Measurements from ENCODE around the gene ACP3.
"Not testable (repeated sequence)": the region's sequence is repeated elsewhere in the genome, so short reads cannot be mapped to it uniquely, and the experiment has no call there.

Gene ACP3, protein sequence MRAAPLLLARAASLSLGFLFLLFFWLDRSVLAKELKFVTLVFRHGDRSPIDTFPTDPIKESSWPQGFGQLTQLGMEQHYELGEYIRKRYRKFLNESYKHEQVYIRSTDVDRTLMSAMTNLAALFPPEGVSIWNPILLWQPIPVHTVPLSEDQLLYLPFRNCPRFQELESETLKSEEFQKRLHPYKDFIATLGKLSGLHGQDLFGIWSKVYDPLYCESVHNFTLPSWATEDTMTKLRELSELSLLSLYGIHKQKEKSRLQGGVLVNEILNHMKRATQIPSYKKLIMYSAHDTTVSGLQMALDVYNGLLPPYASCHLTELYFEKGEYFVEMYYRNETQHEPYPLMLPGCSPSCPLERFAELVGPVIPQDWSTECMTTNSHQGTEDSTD

DNA sequence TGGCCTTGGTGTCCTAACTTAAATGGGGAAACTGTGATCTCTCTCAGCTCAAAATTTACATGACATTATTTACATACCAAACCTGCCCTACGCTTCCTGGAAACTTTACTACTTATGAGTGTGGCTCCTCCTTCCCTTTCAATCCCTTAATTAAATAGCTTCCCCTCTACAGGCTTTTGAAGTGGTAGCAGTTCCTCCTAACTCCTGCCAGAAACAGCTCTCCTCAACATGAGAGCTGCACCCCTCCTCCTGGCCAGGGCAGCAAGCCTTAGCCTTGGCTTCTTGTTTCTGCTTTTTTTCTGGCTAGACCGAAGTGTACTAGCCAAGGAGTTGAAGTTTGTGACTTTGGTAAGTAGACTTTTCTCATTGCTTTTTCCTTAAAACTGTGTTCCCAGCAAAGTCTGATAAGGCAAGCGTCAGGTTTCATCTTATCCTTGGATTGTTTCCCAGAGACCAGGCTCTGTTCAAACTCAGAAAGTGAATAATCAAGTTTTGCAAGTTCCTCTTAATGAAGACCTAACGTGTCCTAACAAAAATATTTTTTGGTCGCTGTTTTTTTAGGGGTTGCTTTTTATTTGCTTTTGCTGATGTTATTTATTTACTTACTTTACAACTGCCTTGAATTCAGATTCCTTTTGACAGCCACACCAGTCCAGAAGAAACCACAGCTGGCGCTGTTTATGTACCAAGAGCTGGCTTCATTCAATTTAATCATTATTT, at the start of gene ACP3:
ACP3 (plus strand) TSS at position 179 of the 720 bp plus-strand sequence; CDS start at position 229, 50 bp downstream.
- DNase-seq (ENCODE audit: low spot score) = no peak

DNA sequence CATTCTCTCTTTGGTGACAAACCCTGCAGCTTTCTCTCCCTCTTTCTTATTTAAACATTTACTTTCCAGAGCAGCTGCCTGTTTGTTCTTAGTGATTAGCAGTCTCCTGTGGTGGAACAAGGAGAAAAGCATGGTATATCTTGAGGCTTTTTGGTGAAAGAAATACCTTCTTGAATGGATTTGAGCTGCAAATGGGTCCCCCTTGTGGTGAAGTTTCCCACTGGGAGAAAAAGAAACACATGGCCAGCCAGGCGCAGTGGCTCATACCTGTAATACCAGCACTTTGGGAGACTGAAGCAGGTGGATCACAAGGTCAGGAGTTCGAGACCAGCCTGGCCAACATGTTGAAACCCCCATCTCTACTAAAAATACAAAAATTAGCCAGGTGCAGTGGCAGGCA, 48.3 kb upstream of the ACP3 start:
- no peak for DNase-seq (ENCODE audit: low spot score)

DNA sequence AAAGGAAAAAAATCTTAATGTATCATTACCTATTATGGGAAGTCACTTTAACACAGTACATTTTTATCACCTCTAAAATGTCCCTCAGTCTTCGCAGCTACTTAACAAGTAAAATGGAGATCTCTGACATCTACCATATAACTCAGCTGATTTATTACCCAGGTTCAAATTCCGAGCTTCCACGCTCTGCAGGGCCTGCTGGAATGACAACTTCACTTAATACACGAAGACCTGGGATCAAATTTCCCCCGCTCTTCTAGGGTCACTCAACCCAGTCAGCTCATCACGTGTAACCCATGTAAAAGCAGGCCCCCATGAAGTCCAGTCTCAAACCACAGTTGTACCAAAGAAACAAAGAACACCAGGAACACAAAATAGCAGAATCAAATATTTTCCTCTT, 44.2 kb upstream of the ACP3 start:
- no peak for DNase-seq (ENCODE audit: low spot score)

DNA sequence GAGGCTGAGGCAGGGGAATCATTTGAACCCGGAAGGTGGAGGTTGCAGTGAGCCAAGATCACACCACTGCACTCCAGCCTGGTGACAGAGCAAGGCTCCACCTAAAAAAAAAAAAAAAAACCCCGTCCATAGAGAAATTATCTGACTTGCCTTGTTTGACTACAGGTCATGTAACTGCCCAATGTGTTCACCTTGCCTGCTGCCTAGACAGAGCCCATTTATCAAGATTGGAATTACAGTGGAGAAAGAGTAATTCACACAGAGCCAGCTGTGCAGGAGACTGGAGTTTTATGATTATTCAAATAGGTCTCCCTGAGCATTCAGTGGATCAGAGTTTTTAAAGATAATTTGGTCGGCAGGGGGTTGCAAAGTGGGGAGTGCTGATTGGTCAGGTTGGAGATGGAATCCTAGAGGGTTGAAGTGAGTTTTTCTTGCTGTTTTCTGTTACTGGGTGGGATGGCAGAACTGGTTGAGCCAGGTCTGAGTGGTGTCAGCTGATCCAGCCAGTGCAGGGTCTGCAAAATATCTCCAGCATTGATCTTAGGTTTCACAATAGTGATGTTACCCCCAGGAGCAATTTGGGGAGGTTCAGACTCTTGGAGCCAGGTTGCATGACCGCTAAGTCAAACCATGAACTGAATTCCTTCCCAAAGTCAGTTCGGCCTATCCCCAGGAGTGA, 40.8 kb upstream of the ACP3 start:
- no peak for DNase-seq (ENCODE audit: low spot score)

DNA sequence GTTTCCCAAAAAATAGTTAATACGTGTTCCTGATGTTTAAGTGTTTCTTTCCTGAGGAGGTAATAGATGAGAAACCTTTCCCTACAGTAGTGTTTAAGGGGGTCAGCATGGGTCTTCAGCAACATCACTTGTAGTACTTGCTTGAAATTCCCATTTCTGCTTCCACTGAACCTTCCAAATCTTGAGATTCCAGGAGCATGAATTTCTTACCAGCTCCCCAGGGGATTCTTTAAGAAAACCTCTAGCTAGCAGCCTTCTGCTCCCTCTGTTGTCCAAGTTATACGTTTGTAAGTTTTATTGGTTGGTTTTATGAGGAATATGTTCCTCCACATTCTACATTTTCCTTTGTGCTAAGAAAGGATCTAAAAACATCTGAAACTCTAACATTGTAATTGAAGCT, 38.2 kb upstream of the ACP3 start:
- no peak for DNase-seq (ENCODE audit: low spot score)

DNA sequence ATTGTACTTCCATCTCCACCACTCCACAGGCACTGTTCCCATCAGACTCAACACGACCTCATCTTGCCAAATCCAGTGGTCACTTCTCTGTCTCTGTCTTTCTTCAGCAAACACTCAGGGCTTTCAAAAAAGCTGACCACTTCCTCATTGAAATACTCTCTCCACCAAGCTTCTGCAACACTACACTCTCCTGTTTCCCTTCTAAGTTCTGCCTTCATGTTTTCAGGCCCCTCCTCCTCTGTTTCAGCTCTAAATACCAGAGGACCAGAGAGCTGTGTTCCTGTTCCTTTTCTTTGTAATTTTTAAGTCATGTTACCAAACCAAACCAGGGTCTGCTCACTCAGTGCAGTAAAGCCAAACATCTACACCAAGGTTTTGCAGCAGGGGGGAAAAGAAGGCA, 33.8 kb upstream of the ACP3 start:
- DNase-seq (ENCODE audit: low spot score) = no peak

DNA sequence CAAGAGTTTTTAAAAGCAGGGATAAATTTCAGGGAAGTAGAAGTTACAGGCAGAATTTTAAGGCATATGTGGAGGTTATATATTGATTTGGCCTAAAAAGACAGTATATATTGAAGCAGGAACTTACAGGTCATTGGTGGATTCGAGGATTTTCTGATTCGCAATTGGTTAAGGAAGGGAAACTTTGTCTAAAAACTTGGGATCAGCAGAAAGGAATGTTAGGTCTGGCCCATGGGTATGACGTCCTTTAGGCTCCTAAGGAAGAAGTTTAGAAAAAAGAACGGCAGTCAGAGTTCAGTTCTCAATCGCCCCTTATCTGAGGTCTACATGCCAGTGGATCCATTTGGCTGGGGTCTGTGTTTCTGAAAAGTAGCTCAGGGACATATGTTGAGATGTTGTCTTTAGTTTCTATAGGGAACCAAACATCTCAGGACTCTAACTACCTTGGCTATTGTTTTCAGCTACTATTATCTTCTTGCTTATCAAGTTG, 33.2 kb upstream of the ACP3 start:
- DNase-seq (ENCODE audit: low spot score) = no peak

DNA sequence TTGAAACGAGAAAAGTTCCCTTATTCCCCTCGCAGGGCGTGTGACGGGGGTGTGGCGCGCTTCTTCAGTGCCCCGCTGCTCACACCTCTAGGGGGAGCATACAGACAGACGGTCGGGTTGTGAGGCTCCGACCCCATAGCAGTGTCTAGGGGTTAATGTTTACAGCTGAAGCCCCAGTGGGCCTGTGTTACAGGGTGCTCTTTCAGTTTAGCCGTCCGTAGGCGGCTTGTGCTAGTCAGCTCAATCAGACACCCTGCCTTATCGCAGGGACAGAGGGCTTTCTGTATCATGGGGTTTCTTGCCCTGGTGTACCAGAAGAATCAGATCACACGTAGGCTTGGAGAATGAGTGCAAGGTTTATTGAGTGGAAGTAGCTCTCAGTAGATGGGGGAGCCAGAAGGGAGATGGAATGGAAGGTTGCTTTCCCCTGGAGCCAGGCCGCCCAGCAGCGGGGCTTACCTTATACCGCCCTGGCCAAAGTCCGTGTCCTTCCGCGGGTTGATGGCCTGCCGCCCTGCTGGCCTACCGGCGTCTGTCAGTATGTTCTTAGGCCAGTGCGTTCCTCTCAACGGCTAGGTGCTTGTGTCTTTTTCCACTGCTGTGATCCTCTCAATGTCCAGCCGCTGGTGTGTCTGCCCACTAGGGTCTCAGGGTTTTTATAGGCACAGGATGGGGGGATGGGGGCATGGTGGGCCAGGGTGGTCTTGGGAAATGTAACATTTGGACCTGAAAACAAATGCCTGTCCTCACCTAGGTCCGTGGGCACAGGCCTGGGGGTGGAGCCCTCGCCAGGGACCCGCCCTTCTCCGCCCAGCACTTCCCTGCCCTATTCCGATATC, 32.2 kb upstream of the ACP3 start:
- no peak for DNase-seq (ENCODE audit: low spot score)

DNA sequence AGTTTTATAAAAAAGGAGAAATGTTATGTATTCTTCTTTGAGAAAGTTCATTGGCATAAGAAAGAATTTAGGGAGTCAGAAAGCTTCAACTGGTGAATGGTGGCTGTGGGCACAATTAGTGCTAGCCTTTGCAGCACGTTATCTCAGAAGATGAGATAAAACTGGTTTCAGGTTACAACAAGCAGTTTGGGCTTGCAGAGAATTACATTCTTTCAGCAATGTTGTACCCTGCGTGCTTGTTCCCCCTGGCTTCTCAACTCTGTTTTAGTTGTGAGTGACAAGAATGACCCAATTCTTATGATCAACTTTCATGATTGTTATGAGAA, 31.6 kb upstream of the ACP3 start:
- DNase-seq (ENCODE audit: low spot score) = no peak

DNA sequence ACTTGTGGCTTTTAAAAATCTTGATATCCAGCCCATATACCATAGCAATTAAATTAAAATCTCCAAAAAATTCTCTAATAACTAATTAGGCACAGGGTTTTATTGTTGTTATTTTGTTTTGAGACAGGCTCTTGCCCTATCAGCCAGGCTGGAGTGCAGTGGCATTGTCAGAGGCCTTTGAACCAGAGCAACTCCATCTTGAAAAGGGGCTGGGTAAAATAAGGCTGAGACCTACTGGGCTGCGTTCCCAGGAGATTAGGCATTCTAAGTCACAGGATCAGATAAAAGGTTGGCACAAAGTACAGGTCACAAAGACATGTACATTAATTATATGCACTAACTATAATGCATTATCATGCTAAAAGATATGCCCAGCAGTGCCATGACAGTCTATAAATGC, 31.2 kb upstream of the ACP3 start:
- no peak for DNase-seq (ENCODE audit: low spot score)

DNA sequence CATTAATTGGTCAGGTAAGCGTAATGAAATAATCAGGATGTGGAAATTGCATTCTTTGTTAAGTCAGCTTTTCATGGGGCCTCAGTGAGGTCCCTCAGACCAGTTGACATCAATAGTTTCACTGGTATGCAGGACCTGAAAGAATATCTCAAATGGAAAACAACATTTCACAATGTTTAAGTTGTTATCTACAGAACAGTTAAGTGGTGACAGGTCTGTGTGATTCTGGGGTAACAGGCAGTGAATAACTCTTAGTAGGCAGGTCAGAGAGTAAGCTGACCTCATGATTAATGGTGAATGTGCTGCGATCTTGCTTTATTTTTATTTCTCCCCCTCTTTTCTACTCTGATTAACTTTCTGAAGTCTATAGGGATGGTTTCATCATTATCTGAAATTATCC, 28.9 kb upstream of the ACP3 start:
- DNase-seq (ENCODE audit: low spot score) = no peak

DNA sequence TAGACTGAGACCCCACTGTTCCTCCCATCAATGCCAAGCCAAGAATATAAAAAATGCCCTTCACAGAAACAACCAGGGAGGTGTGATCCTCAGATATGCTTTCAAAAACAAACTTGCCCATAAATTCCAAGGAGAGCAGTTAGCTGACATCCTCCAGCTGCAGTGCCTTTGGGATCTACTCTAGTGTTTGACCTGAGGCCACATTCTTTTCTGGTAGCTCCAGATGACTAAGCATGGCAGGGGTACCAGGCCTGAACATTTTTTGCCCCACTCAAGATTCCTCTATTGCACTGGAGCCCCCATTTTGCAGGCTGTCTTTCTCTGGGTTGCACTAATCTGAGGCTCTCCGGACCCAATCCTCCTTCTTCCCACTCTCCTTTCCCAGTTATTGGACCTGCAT, 27.9 kb upstream of the ACP3 start:
- DNase-seq (ENCODE audit: low spot score) = no peak

DNA sequence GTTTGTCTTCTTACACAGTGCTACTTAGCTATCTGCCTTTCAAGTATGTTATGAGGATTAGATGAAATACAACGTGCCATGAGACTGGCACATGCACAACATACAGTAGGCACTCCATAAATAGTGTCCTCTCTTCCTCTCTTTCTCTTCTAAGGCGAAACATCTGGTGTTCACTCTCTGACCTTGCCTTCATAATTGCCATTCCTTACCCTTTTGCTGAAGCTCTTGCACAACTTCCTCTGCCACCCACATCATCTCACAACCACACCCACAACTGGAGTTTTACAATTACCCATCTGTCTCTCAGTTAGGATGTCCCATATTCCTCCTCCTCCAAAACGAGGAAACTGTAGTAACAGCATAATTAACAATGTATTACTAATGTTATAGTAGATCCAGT, 26.4 kb upstream of the ACP3 start:
- no peak for DNase-seq (ENCODE audit: low spot score)

DNA sequence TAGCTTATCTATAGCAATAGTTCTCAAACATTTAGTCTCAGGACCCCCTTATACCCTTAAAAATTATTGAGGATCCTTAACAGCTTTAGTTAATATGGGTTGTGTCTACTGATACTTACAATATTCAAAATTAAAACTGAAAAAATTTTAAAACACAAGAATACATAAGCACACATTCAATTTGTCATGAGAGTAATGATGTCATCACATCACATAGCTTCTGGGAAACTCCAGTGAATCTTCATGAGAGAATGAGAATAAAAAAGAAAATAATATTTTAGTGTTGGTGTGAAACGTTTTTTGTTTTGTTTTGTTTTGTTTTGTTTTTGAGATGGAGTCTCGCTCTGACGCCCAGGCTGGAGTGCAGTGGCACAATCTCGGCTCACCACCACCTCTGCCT, 25.2 kb upstream of the ACP3 start:
- DNase-seq (ENCODE audit: low spot score) = no peak

DNA sequence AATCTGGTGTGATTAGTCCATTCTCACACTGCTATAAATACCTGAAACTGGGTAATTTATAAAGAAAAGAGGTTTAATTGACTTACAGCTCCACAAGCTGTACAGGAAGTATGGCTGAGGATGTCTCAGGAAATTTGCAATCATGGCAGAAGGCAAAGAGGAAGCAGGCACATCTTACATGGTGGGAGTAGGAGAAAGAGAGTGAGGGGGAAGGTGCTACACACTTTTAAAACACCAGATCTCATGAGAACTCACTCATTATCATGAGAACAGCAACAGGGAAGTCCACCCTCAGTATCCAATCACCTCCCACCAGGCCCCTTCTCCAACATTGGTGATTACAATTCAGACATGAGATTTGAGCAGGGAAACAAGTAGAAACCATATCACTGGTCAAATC, 24.0 kb upstream of the ACP3 start:
- DNase-seq (ENCODE audit: low spot score) = no peak

DNA sequence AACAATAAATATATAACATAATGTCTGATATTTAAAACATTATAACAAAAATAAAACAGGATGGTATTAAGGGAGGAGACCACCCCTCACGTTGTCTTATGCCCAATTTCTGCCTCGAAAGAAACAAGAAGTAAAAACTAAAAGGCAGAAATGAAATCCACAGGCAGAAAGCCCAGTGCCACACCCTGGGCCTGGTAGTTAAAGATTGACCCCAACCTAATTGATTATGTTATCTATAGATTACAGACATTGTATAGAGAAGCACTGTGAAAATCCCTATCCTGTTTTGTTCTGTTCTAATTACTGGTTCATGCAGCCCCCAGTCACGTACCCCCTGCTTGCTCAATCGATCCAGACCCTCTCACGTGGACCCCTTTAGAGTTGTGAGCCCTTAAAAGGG, 22.3 kb upstream of the ACP3 start:
- DNase-seq (ENCODE audit: low spot score) = no peak

DNA sequence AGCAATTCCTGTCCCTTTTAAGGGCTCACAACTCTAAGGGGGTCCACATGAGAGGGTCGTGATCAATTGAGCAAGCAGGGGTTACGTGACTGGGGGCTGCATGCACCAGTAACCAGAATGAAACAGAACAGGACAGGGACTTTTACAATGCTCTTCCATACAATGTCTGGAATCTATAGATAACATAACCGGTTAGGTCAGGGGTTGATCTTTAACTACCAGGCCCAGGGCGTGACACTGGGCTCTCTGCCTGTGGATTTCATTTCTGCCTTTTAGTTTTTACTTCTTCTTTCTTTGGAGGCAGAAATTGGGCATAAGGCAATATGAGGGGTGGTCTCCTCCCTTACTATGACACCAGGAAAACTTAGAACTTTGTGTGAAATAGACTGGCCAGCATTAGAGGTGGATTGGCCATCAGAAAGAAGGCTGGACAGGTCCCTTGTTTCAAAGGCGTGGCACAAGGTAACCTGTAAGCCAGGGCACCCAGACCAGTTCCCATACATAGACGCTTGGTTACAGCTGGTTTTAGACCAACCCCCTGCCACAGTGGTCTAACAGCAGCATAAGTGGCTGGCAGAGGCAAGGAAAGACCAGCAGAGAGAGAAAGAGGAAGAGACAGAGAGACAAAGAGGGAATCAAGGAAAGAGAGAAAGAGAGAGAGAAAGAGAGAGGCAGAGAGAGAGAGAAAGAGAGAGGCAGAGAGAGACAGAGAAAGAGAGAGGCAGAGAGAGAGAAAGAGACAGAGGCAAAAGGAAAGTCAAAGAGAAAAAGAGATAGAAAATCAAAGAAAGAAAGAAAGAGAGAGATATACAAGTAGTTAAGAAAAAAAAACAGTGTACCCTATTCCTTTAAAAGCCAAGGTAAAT, 13.6 kb upstream of the ACP3 start:
- DNase-seq (ENCODE audit: low spot score) = not testable (repeated sequence)

DNA sequence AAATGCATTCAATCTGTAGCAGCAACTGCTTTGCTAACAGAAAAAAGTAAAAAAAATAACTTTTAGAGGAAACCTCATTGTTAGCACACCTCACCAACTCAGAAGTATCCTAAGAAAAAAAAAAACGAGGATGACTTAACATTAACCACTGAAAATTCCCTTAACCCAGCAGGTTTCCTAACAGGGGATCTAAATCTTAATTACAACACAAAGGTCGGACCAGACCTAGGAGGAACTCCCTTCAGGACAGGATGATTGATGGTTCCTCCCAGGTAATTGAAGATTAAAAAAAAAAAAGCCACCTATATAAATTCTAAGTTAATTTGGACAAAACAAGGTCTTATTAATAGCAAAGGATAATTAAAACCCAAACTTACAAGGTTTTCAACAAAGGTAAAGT, 12.9 kb upstream of the ACP3 start:
- DNase-seq (ENCODE audit: low spot score) = not testable (repeated sequence)

DNA sequence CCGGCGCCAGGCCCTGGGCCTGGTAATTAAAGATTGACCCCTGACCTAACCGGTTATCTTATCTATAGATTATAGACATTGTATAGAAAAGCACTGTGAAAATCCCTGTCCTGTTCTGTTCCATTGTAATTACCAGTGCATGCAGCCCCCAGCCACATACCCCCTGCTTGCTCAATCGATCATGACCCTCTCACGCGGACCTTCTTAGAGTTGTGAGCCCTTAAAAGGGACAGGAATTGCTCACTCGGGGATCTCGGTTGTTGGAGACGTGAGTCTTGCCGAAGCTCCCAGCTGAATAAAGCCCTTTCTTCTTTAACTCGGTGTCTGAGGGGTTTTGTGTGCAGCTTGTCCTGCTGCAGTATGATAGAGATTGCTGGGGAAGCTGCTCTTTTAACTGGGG, 7.2 kb upstream of the ACP3 start:
- not testable (repeated sequence) for DNase-seq (ENCODE audit: low spot score)

DNA sequence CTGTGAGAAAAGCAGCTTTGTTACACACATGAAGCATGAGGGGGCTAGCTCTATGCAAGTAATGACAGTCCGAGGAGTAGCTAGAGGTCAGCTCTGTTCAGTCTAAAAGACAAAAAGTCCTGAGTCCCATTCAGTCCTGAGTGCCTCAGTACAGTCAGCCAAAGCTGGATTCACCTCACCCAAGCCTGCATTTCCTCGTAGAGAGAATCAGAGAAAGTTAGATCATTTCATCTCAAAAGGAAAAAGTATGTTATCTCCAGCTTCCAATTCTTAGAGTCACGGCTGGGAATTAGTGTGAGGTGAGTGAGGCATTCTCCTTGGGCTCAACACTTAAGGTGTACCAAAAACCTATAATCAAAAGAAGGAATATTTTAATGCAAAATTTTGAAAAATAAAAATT, 5.9 kb upstream of the ACP3 start:
- DNase-seq (ENCODE audit: low spot score) = no peak

DNA sequence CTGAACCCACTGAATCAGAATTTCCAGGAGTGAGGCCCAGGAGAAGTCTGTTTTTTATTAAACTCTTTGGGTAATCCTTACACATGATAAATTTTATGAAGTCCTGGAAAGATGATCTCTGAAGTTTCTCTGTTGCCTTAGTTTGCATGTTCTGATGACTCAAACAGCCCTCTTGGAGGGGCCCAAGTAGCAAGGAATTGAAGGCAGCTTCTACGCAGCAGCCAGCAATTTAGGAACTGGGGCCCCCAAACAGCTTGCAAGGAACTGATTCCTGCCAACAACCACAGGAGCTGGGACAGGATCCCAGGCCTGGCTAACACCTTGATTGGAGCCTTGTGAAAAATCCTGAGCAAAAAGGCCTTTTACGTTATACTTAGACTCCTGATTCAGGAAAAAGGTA, 5.4 kb upstream of the ACP3 start:
- no peak for DNase-seq (ENCODE audit: low spot score)
